Breast epithelium (tissue), 3 donors: ENCODE measurements around the gene LPP.

Source experiments
- POLR2A ChIP-seq: fragments of 450-650 bp; IDR thresholded peaks from one replicate; pipeline ENCODE4 v1.6.1; 2016; ENCODE audit warnings: antibody characterized with exemption, mild to moderate bottlenecking, moderate library complexity
- POLR2AphosphoS5 ChIP-seq, 3 donors: sonication (generic); formaldehyde crosslinking; IDR thresholded peaks; one replicate each; pipeline ENCODE4 v1.6.1; 2017; ENCODE audit warnings: antibody characterized with exemption in 3 of 3

DNA sequence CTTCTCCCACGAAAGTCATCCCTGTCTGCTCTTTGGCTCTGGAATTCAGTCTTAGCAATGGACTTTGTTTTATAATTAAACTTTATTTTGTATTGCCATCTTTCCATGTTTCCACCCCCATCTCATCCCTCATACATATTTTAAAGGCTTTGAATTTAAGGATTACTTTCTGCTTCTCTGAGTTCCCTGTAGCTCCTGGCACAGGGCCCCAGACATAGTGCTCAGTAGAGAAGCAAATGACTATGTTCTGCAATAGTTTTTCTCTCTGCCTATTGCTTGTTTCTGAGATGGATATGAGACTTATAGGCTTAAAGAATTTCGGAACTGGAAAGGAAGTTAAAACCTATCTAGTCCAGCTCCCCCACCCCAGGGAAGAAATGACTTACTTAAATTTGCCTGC is 197.0 kb downstream of the LPP start:
- TF ChIP-seq POLR2AphosphoS5 (IDR thresholded peaks at IDR 0.05) (no peak), POLR2A (no peak)
